Fibroblast of lung (primary cell): ENCODE data around the gene GLIPR1. TPM values are rescaled to one million over a fixed set of nuclear protein-coding genes. Genes with fewer than 3 reads are reported as not detected.
"Not testable (repeated sequence)": the region's sequence is repeated elsewhere in the genome, so short reads cannot be mapped to it uniquely, and the experiment has no call there.

Experiments
- DNase-seq, 2 donors: peaks; one replicate each; pipeline versions ENCODE4 v3.0.0 to v3.0.0-alpha.2; 2010; ENCODE audit warnings: low read depth in 2 of 2
- H2AFZ ChIP-seq: 2 replicates; pipeline ENCODE4 v1.5.1; 2012; ENCODE audit warnings: low read length, control low read depth, inconsistent platforms
- H3K27ac ChIP-seq: 2 replicates; pipeline ENCODE4 v1.5.1; 2011; ENCODE audit warnings: low read length, control low read depth; ENCODE audit not compliant: insufficient read depth
- H3K27me3 ChIP-seq: 2 replicates; pipeline ENCODE4 v1.5.1; 2011; ENCODE audit warnings: mild to moderate bottlenecking, low read length; ENCODE audit not compliant: control insufficient read depth, insufficient read depth
- H3K36me3 ChIP-seq: 2 replicates; pipeline ENCODE4 v1.5.1; 2011; ENCODE audit warnings: low read length; ENCODE audit not compliant: control insufficient read depth, insufficient read depth
- H3K4me1 ChIP-seq: 2 replicates; pipeline ENCODE4 v1.5.1; 2011; ENCODE audit warnings: low read length; ENCODE audit not compliant: control insufficient read depth, insufficient read depth; ENCODE audit errors: extremely low read depth
- H3K4me2 ChIP-seq: 2 replicates; pipeline ENCODE4 v1.5.1; 2011; ENCODE audit warnings: low read length, control low read depth; ENCODE audit not compliant: insufficient read depth; ENCODE audit errors: extremely low read depth
- H3K4me3 ChIP-seq, 4 experiments: fragments of 200-600 bp in 1 of 4; sonication (generic) in 1 of 4; replicated peaks in 1 of 4; 2 replicates each; pipeline ENCODE4 v1.5.1; 2011 to 2016; ENCODE audit warnings: low read length in 4 of 4, low read depth in 3 of 4, mild to moderate bottlenecking in 3 of 4, control low read depth in 2 of 4, inconsistent platforms in 1 of 4, mixed read lengths in 1 of 4; ENCODE audit not compliant: insufficient read depth in 1 of 4; ENCODE audit errors: control extremely low read depth in 1 of 4
- H3K79me2 ChIP-seq: 2 replicates; pipeline ENCODE4 v1.5.1; 2012; ENCODE audit warnings: mild to moderate bottlenecking, low read length, inconsistent platforms; ENCODE audit not compliant: control insufficient read depth, insufficient read depth
- H3K9ac ChIP-seq: 2 replicates; pipeline ENCODE4 v1.5.1; 2011; ENCODE audit warnings: mild to moderate bottlenecking, low read length, control low read depth; ENCODE audit not compliant: insufficient read depth
- H3K9me3 ChIP-seq: 2 replicates; pipeline ENCODE4 v1.5.1; 2012; ENCODE audit warnings: low read depth, low read length; ENCODE audit not compliant: control insufficient read depth, insufficient read depth
- H4K20me1 ChIP-seq: 2 replicates; pipeline ENCODE4 v1.5.1; 2011; ENCODE audit warnings: low read length; ENCODE audit not compliant: control insufficient read depth, insufficient read depth; ENCODE audit errors: extremely low read depth
- EZH2 ChIP-seq: IDR thresholded peaks from 2 replicates; pipeline ENCODE4 v1.5.1; 2012; ENCODE audit warnings: low read length, control low read depth, mild to moderate bottlenecking; ENCODE audit errors: missing control alignments
- polyA plus RNA-seq, 2 donors: library from polyadenylated mRNA; depleted of rRNA in 1 of 2; stranded (reverse) in 1 of 2; unstranded in 1 of 2; fragments of >200 nt; gene quantifications; 2 replicates each; pipeline ENCODE4 v1.2.1, GENCODE V29; 2011 to 2012; ENCODE audit warnings: missing spikeins in 1 of 2
- total RNA-seq: library from RNA; depleted of rRNA; stranded (reverse); fragments of >200 nt; gene quantifications from 2 replicates; pipeline ENCODE4 v1.2.1, GENCODE V29; 2014
- TF ChIP-seq, protein P1 (sequence below), 2 donors: IDR thresholded peaks in 1 of 2; conservative IDR thresholded peaks in 1 of 2; 1 replicate in 1 of 2; 2 replicates in 1 of 2; pipeline ENCODE4 v1.5.1; 2011 to 2012; ENCODE audit warnings: low read length in 2 of 2, control low read depth in 1 of 2, inconsistent platforms in 1 of 2, low read depth in 1 of 2, mild to moderate bottlenecking in 1 of 2

GLIPR1 gene
- total and polyA plus RNA-seq, 2 donors (not counting 1 experiment from before 2014, with no cell fraction given) = 59.8 to 245 TPM

DNA sequence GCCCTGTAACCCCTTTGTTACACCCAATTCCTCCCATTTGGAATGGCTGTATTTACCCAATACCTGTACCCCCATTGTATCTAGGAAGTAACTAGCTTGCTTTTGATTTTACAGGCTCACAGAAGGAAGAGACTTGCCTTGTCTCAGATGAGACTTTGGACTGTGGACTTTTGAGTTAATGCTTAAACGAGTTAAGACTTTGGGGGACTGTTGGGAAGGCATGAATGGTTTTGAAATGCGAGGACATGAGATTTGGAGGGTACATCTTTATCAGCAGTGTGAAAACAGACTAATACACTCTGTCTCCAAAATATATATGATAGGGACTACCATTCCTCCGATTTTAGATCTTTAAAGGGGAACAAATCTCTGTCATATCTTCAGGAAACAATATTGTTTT, 38.1 kb upstream of the GLIPR1 start:
- H3K79me2 ChIP-seq, H4K20me1 ChIP-seq, H3K4me2 ChIP-seq, H3K4me3 ChIP-seq, DNase-seq, H3K27me3 ChIP-seq, H3K36me3 ChIP-seq, H3K9me3 ChIP-seq, H2AFZ ChIP-seq, H3K27ac ChIP-seq, H3K9ac ChIP-seq: not testable (repeated sequence)
- H3K4me1 ChIP-seq = peaks cover 16% of the 10 kb centered on the region

DNA sequence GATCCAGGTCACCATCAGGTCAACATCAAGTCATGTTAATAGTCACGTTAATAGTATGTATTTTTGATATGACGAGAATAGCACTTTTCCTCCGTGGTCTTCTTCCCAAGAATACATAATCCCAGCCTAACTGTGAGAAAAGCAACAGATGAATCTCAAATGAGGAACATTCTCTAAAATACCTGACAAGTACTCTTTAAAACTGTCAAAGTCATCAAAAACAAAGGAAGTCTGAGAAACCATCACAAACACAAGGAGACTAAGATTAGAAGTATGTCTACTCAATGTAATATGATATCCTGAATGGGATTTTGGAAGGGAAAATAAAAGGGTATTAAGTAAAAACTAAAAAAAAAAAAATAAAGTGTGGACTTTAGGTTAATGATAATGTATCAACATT, 36.8 kb upstream of the GLIPR1 start:
- no peaks in the 10 kb centered on the region for H3K36me3 ChIP-seq
- no peak overlapping the region for H3K9ac ChIP-seq
- no peaks in the 10 kb centered on the region for H3K27me3 ChIP-seq
- H3K79me2 ChIP-seq = no peaks in the 10 kb centered on the region
- H3K27ac ChIP-seq = no peak overlapping the region
- TF ChIP-seq EZH2 = no peak
- TF ChIP-seq, protein P1, sequence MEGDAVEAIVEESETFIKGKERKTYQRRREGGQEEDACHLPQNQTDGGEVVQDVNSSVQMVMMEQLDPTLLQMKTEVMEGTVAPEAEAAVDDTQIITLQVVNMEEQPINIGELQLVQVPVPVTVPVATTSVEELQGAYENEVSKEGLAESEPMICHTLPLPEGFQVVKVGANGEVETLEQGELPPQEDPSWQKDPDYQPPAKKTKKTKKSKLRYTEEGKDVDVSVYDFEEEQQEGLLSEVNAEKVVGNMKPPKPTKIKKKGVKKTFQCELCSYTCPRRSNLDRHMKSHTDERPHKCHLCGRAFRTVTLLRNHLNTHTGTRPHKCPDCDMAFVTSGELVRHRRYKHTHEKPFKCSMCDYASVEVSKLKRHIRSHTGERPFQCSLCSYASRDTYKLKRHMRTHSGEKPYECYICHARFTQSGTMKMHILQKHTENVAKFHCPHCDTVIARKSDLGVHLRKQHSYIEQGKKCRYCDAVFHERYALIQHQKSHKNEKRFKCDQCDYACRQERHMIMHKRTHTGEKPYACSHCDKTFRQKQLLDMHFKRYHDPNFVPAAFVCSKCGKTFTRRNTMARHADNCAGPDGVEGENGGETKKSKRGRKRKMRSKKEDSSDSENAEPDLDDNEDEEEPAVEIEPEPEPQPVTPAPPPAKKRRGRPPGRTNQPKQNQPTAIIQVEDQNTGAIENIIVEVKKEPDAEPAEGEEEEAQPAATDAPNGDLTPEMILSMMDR (conservative IDR thresholded peaks at IDR 0.05 in 1 of 2, IDR thresholded peaks at IDR 0.05 in 1 of 2; ENCODE audit: low read depth in 1 of 2, low read length in 2 of 2) = no peak
- H2AFZ ChIP-seq = no peak overlapping the region
- no peaks in the 10 kb centered on the region for H4K20me1 ChIP-seq
- no peaks in the 10 kb centered on the region for H3K9me3 ChIP-seq
- H3K4me3 ChIP-seq = no peak overlapping the region
- DNase-seq = peak in 1 of 2 donors; percentile 11
- H3K4me2 ChIP-seq = no peak overlapping the region
- H3K4me1 ChIP-seq = peaks cover 20% of the 10 kb centered on the region

DNA sequence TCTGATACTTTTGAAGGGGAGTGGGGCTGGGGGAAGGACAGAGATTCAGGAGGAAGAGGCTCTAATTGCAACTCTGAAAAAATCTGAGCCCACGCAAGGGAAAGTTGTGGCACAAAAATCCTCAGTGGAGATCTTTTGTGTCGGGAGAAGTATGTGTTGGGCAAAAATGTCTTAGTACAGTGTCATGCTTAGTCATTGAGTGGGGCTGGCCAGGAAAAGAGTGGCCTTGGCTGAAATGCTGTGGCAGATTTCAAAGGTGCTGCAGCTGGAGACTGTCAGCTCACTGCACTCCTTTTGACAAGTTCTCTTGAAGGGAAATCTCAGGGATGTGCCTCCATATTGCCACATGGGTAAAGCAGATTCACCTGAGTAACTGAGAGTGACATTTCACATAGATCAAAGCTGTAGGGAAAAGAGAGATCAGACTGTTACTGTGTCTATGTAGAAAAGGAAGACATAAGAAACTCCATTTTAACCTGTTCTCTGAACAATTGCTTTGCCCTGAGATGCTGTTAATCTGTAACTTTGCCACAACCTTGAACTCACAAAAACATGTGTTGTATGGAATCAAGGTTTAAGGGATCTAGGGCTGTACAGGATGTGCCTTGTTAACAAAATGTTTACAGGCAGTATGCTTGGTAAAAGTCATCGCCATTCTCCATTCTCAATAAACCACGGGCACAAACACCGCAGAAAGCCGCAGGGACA, 36.0 kb upstream of the GLIPR1 start:
- Histone ChIP-seq H3K4me3 (no peak overlapping the region), H3K27ac (peak overlapping the region; percentile 30), H3K27me3 (no peaks in the 10 kb centered on the region), H3K4me2 (peak overlapping the region; percentile 58), H3K9me3 (no peaks in the 10 kb centered on the region), H3K36me3 (no peaks in the 10 kb centered on the region), H4K20me1 (no peaks in the 10 kb centered on the region), H3K4me1 (peaks cover 16% of the 10 kb centered on the region), H3K79me2 (no peaks in the 10 kb centered on the region), H3K9ac (no peak overlapping the region), H2AFZ (peak overlapping the region; percentile 17)
- TF ChIP-seq, protein P1 (conservative IDR thresholded peaks at IDR 0.05 in 1 of 2, IDR thresholded peaks at IDR 0.05 in 1 of 2; ENCODE audit: low read depth in 1 of 2, low read length in 2 of 2) = no peak
- no peak for TF ChIP-seq EZH2
- DNase-seq = peak; percentile 59 to 80

DNA sequence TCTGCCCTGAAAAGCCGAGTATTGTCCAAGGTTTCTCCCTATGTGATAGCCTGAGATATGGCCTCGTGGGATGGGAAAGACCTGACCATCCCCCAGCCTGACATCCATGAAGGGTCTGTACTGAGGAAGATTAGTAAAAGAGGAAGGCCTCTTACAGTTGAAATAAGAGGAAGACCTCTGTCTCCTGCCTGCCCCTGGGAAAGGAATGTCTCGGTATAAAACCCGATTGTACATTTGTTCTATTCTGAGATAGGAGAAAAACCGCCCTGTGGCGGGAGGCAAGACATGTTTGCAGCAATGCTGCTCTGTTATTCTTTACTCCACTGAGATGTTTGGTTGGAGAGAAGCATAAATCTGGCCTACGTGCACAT, 35.4 kb upstream of the GLIPR1 start:
- peaks cover 16% of the 10 kb centered on the region for H3K4me1 ChIP-seq
- H2AFZ ChIP-seq, H3K9me3 ChIP-seq: not testable (repeated sequence)

More for the DNA sequence above, 35.4 kb upstream of the GLIPR1 start:
- not testable (repeated sequence) for DNase-seq, H3K4me2 ChIP-seq, H3K9ac ChIP-seq, H4K20me1 ChIP-seq, H3K4me3 ChIP-seq, H3K36me3 ChIP-seq, H3K27me3 ChIP-seq, H3K79me2 ChIP-seq
- peak overlapping the region; percentile 30 for H3K27ac ChIP-seq
